ENCODE data around the gene FGF22. TPM values are rescaled to one million over a fixed set of nuclear protein-coding genes. Genes with fewer than 3 reads are reported as not detected.
"Not testable (repeated sequence)": the region's sequence is repeated elsewhere in the genome, so short reads cannot be mapped to it uniquely, and the experiment has no call there.

FGF22 gene
- polyA plus RNA-seq, 3 donors, result not detected

- no peak overlapping the region for H3K4me2 ChIP-seq (replicated peaks; ENCODE audit: extremely low read depth, low read length, poor library complexity, severe bottlenecking)
- H3K9ac ChIP-seq (ENCODE audit: insufficient read depth, low read length, poor library complexity, severe bottlenecking), result no peak overlapping the region
- no peak overlapping the region for H3K4me3 ChIP-seq (replicated peaks in 1 of 3; ENCODE audit: low read depth in 2 of 3, low read length in 3 of 3)
- no peak overlapping the region for H3K27ac Mint-ChIP-seq
- H3K27ac ChIP-seq (ENCODE audit: low read depth in 1 of 2, low read length in 2 of 2), result no peak overlapping the region
- H3K9me3 ChIP-seq (replicated peaks in 1 of 2; ENCODE audit: control insufficient read depth in 1 of 2, insufficient read depth in 1 of 2, low read length in 2 of 2), result peaks cover 0 to 21% of the 10 kb centered on the region in 2 donors
- H4K20me1 ChIP-seq (ENCODE audit: insufficient read depth, low read length), result no peaks in the 10 kb centered on the region
- no peaks in the 10 kb centered on the region for H3K36me3 Mint-ChIP-seq
- peaks cover 4 to 32% (median 11%) of the 10 kb centered on the region in 7 donors for H3K9me3 Mint-ChIP-seq
- intact Hi-C loops (cut with micrococcal nuclease), result no loop called here
- TF ChIP-seq, protein P1, sequence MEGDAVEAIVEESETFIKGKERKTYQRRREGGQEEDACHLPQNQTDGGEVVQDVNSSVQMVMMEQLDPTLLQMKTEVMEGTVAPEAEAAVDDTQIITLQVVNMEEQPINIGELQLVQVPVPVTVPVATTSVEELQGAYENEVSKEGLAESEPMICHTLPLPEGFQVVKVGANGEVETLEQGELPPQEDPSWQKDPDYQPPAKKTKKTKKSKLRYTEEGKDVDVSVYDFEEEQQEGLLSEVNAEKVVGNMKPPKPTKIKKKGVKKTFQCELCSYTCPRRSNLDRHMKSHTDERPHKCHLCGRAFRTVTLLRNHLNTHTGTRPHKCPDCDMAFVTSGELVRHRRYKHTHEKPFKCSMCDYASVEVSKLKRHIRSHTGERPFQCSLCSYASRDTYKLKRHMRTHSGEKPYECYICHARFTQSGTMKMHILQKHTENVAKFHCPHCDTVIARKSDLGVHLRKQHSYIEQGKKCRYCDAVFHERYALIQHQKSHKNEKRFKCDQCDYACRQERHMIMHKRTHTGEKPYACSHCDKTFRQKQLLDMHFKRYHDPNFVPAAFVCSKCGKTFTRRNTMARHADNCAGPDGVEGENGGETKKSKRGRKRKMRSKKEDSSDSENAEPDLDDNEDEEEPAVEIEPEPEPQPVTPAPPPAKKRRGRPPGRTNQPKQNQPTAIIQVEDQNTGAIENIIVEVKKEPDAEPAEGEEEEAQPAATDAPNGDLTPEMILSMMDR (IDR thresholded peaks at IDR 0.05), result no peak
- no peaks in the 10 kb centered on the region for H3K27me3 ChIP-seq (ENCODE audit: control insufficient read depth in 2 of 2, insufficient read depth in 2 of 2, low read length in 2 of 2)
- no peaks in the 10 kb centered on the region for H3K79me2 ChIP-seq (ENCODE audit: insufficient read depth, low read length)
- no peak overlapping the region for H2AFZ ChIP-seq (ENCODE audit: insufficient read depth, low read depth, low read length, poor library complexity, severe bottlenecking)
- no peak for DNase-seq
- H3K4me1 ChIP-seq (ENCODE audit: control insufficient read depth in 1 of 2, insufficient read depth in 2 of 2, low read length in 2 of 2), result no peaks in the 10 kb centered on the region
- WGBS (ENCODE audit: insufficient coverage), result 89% methylated on average over 19 of the region's 25 CpGs
- peaks cover 10 to 12% (median 11%) of the 10 kb centered on the region in 3 donors for H3K27me3 Mint-ChIP-seq (ENCODE audit: low read depth in 3 of 3)
- peaks cover 2% of the 10 kb centered on the region for H3K4me1 Mint-ChIP-seq
- no peaks in the 10 kb centered on the region for H3K36me3 ChIP-seq (replicated peaks in 1 of 2; ENCODE audit: control insufficient read depth in 1 of 2, insufficient read depth in 2 of 2, low read length in 2 of 2)
- no peak overlapping the region for H3K4me3 Mint-ChIP-seq
Observed at GRCh38 chr19:601790-602189, 37.9 kb upstream of the FGF22 start.

DNA sequence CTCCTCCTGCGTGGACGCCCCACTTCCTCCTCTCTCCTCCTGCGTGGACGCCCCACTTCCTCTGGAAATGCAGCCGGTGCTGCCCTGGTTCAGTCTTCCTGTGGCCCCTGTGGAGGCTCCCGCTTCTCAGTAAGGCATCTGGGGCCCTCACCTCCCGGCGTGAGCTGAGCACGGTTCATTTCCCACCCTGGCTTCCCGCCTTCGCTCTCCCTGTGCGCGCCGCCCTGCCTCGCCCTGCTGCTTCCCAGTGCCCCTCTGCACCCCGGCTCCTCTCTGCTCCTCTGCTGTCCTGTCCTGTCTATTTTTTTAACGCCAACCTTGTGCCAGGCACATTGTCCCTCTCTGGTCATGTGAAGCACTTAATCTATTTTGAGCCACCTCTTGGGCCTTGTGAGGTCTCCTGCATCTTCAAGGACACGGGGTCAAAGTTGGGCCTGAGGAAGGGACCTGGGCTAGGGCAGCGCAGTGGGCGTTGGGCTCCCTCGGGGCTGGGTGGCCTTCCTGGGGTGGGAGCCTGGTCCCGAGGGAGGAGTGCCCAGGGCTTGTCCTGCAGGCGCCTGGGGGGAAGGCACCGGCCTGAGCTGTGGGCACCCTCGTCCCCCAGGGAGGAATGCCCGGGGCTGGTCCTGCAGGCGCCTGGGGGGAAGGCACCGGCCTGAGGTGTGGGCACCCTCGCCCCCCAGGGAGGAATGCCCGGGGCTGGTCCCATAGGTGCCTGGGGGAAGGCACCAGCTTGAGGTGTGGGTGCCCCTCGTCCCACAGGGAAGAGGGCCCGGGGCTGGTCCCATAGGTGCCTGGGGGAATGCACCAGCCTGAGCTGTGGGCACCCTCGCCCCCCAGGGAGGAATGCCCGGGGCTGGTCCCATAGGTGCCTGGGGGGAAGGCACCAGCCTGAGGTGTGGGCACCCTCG lies 37.0 kb upstream of the FGF22 start:
- Histone ChIP-seq H4K20me1 (ENCODE audit: insufficient read depth, low read length) (no peaks in the 10 kb centered on the region), H3K79me2 (ENCODE audit: insufficient read depth, low read length) (no peaks in the 10 kb centered on the region), H3K4me2 (replicated peaks; ENCODE audit: extremely low read depth, low read length, poor library complexity, severe bottlenecking) (no peak overlapping the region), H3K36me3 (replicated peaks in 1 of 2; ENCODE audit: control insufficient read depth in 1 of 2, insufficient read depth in 2 of 2, low read length in 2 of 2) (no peaks in the 10 kb centered on the region), H3K9ac (ENCODE audit: insufficient read depth, low read length, poor library complexity, severe bottlenecking) (no peak overlapping the region), H3K9me3 (replicated peaks in 1 of 2; ENCODE audit: control insufficient read depth in 1 of 2, insufficient read depth in 1 of 2, low read length in 2 of 2) (peaks cover 0 to 19% of the 10 kb centered on the region in 2 donors), H3K27me3 (ENCODE audit: control insufficient read depth in 2 of 2, insufficient read depth in 2 of 2, low read length in 2 of 2) (no peaks in the 10 kb centered on the region), H3K4me3 (replicated peaks in 1 of 3; ENCODE audit: low read depth in 2 of 3, low read length in 3 of 3) (no peak overlapping the region), H2AFZ (ENCODE audit: insufficient read depth, low read depth, low read length, poor library complexity, severe bottlenecking) (no peak overlapping the region), H3K27ac (ENCODE audit: low read depth in 1 of 2, low read length in 2 of 2) (no peak overlapping the region), H3K4me1 (ENCODE audit: control insufficient read depth in 1 of 2, insufficient read depth in 2 of 2, low read length in 2 of 2) (no peaks in the 10 kb centered on the region)
- peaks cover 10 to 16% (median 12%) of the 10 kb centered on the region in 3 donors for H3K27me3 Mint-ChIP-seq (ENCODE audit: low read depth in 3 of 3)
- H3K36me3 Mint-ChIP-seq, result no peaks in the 10 kb centered on the region
- peaks cover 2% of the 10 kb centered on the region for H3K4me1 Mint-ChIP-seq
- H3K4me3 Mint-ChIP-seq, result no peak overlapping the region
- no peak for DNase-seq
- intact Hi-C loops (cut with micrococcal nuclease), result no loop called here
- no peak overlapping the region for H3K27ac Mint-ChIP-seq
- H3K9me3 Mint-ChIP-seq, result peaks cover 2 to 25% (median 11%) of the 10 kb centered on the region in 7 donors
- TF ChIP-seq, protein P1 (IDR thresholded peaks at IDR 0.05), result no peak
- 74% methylated on average over 33 of the region's 35 CpGs for WGBS (ENCODE audit: insufficient coverage)

DNA sequence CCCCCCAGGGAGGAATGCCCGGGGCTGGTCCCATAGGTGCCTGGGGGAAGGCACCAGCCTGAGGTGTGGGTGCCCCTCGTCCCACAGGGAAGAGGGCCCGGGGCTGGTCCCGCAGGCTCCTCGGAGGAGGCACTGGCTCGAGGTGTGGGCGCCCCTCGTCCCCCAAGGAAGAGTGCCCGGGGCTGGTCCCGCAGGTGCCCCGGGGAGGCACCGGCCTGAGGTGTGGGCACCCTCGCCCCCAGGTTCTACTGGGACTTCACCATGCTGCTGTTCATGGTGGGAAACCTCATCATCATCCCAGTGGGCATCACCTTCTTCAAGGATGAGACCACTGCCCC lies 36.4 kb upstream of the FGF22 start:
- Mint-ChIP-seq H3K27me3 (ENCODE audit: low read depth in 3 of 3) (peaks cover 10 to 15% (median 12%) of the 10 kb centered on the region in 3 donors), H3K9me3 (peaks cover 2 to 23% (median 11%) of the 10 kb centered on the region in 7 donors)
- H3K27me3 ChIP-seq (ENCODE audit: control insufficient read depth in 2 of 2, insufficient read depth in 2 of 2, low read length in 2 of 2); H3K27ac Mint-ChIP-seq; H3K36me3 ChIP-seq (replicated peaks in 1 of 2; ENCODE audit: control insufficient read depth in 1 of 2, insufficient read depth in 2 of 2, low read length in 2 of 2); H3K9ac ChIP-seq (ENCODE audit: insufficient read depth, low read length, poor library complexity, severe bottlenecking); H3K4me2 ChIP-seq (replicated peaks; ENCODE audit: extremely low read depth, low read length, poor library complexity, severe bottlenecking); H3K27ac ChIP-seq (ENCODE audit: low read depth in 1 of 2, low read length in 2 of 2); H3K79me2 ChIP-seq (ENCODE audit: insufficient read depth, low read length); intact Hi-C loops (cut with micrococcal nuclease); H3K36me3 Mint-ChIP-seq; H2AFZ ChIP-seq (ENCODE audit: insufficient read depth, low read depth, low read length, poor library complexity, severe bottlenecking); H4K20me1 ChIP-seq (ENCODE audit: insufficient read depth, low read length); H3K4me1 ChIP-seq (ENCODE audit: control insufficient read depth in 1 of 2, insufficient read depth in 2 of 2, low read length in 2 of 2); H3K4me3 ChIP-seq (replicated peaks in 1 of 3; ENCODE audit: low read depth in 2 of 3, low read length in 3 of 3); H3K4me3 Mint-ChIP-seq; DNase-seq; H3K4me1 Mint-ChIP-seq: not testable (repeated sequence)
- H3K9me3 ChIP-seq (replicated peaks in 1 of 2; ENCODE audit: control insufficient read depth in 1 of 2, insufficient read depth in 1 of 2, low read length in 2 of 2), result peaks cover 0 to 15% of the 10 kb centered on the region in 2 donors
- 75% methylated on average over 6 of the region's 13 CpGs for WGBS (ENCODE audit: insufficient coverage)

Data from CD14-positive monocyte (primary cell).